GM10248 (cell line): Measurements from ENCODE around the gene TCHP.
"Not testable (repeated sequence)": the region's sequence is repeated elsewhere in the genome, so short reads cannot be mapped to it uniquely, and the experiment has no call there.

ENCODE experiments used
- CTCF ChIA-PET: fragments of 300-600 bp; sonication (Branson Sonifier 250); formaldehyde crosslinking; extraction: SDS; loops from one replicate; lab custom pipeline; 2021; ENCODE audit warnings: antibody characterized with exemption; lab: Yijun Ruan, JAX
- POLR2A ChIA-PET: fragments of 350-650 bp; sonication (Branson Sonifier 250); formaldehyde crosslinking; extraction: SDS; loops from one replicate; lab custom pipeline; 2020; ENCODE audit warnings: antibody characterized with exemption; lab: Yijun Ruan, JAX
- DNase-seq: peaks from one replicate; pipeline ENCODE4 v3.0.0; 2012; ENCODE audit errors: extremely low spot score
- TF ChIP-seq, protein P1 (sequence below): IDR thresholded peaks from 2 replicates; pipeline ENCODE4 v1.5.1; 2012; ENCODE audit warnings: mild to moderate bottlenecking, low read depth; ENCODE audit errors: extremely low read depth, missing control alignments, control extremely low read depth

TCHP gene, protein sequence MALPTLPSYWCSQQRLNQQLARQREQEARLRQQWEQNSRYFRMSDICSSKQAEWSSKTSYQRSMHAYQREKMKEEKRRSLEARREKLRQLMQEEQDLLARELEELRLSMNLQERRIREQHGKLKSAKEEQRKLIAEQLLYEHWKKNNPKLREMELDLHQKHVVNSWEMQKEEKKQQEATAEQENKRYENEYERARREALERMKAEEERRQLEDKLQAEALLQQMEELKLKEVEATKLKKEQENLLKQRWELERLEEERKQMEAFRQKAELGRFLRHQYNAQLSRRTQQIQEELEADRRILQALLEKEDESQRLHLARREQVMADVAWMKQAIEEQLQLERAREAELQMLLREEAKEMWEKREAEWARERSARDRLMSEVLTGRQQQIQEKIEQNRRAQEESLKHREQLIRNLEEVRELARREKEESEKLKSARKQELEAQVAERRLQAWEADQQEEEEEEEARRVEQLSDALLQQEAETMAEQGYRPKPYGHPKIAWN

DNA sequence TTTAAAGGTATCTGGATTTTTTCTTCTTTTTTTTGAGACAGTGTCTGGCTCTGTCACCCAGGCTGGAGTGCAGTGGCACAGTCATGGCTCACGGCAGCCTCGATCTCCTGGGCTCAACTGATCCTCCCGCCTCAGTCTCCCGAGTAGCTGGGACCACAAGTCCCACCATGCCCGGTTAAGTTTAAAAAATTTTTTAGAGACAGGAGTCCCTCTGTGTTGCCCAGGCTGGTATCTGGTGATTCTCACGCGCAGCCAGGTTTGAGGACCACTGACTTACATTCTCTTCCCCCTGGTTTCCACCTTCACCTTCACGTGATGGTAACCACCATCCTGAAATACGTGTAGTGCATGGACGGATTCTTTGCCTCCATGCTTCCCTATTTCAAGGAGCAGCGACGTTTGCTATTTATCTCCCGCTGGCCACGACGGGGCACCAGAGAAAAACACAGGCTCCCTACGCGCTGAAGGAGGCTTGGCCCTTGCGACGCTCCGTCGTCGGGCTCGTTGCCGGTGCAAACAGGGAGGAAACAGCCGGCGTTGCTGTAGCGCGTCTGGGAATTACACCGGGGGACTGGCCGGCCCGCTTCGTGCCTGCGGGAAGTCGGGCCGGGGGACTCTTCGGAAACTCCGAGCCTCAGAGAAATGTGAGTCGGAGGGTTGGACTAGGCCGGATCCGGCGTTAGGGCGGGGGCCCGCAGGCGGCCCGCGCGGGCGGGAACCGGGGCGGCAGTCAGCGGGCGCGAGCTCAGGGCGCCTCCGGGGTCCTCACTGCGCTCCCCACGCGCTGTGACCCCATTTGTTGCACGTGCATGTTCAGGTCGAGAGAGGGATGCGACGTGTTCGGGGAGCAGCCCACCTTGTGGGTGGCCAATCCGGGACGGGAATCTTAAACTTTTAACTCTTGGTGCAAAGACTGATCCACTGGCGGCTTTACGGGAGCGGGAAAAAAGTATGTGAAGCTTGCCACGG lies at the start of gene TCHP:
TCHP (plus strand) TSS at position 492 of the 969 bp plus-strand sequence. CDS start 2,753 bp downstream, outside the sequence.
- CTCF ChIA-PET = interaction anchor here (1.4 to 2.0 kb wide), 3 partner anchors 15 to 55 kb away, joined by 3 to 8 read pairs (median 7); no protein-coding TSS in a partner anchor
- DNase-seq = peak; percentile 89
- TF ChIP-seq, protein P1, sequence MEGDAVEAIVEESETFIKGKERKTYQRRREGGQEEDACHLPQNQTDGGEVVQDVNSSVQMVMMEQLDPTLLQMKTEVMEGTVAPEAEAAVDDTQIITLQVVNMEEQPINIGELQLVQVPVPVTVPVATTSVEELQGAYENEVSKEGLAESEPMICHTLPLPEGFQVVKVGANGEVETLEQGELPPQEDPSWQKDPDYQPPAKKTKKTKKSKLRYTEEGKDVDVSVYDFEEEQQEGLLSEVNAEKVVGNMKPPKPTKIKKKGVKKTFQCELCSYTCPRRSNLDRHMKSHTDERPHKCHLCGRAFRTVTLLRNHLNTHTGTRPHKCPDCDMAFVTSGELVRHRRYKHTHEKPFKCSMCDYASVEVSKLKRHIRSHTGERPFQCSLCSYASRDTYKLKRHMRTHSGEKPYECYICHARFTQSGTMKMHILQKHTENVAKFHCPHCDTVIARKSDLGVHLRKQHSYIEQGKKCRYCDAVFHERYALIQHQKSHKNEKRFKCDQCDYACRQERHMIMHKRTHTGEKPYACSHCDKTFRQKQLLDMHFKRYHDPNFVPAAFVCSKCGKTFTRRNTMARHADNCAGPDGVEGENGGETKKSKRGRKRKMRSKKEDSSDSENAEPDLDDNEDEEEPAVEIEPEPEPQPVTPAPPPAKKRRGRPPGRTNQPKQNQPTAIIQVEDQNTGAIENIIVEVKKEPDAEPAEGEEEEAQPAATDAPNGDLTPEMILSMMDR = peak; percentile 50
- POLR2A ChIA-PET = interaction anchor here (0.6 kb wide), 1 partner anchor 534 kb away, joined by 4 read pairs; no protein-coding TSS in a partner anchor

DNA sequence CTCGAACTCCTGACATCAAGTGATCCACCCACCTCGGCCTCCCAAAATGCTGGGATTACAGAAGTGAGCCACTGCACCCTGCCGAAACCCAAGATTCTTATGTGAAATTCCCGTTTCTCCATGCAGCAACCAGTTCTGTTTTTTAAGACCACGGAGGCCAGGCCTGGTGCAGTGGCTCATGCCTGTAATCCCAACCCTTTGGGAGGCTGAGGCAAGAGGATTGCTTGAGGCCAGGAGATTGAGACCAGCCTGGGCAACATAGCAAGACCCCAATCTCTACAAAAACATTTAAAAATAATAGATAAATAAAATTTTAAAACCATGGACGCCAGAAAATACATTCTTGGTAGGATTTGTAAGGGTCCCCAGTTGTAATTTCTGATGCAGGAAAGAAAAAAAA lies 49.6 kb upstream of the TCHP start:
- CTCF ChIA-PET = interaction anchor here (1.2 to 2.7 kb wide), 2 partner anchors 21 to 45 kb away, joined by 4 to 5 read pairs; no protein-coding TSS in a partner anchor
- DNase-seq, POLR2A ChIA-PET: not testable (repeated sequence)

DNA sequence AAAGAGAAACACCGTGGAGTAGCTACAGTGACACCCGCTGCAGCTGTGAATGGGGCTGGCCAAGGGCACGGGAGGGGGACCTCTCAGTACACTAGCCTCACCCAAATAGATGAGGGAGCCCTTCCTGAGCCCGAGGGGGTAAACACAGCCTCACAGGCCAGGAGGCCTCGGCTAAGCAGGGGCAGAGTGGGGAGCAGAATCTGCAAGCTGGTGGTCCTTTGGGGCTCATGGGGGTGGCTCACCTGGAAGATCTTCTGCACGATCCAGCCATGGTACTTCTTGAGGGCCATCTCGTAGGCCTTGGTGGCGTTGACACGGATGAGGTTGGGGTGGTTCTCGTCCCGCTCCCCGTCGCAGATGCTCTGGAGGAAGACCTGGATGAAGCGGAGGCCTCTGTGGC lies 44.7 kb upstream of the TCHP start:
- TF ChIP-seq, protein P1 = no peak
- CTCF ChIA-PET = interaction anchor here (3.8 to 8.9 kb wide), 4 partner anchors 9 to 72 kb away, joined by 22 to 85 read pairs (median 26); partner anchors contain the start of gene GLTP
- POLR2A ChIA-PET = no interaction called here
- no peak for DNase-seq

DNA sequence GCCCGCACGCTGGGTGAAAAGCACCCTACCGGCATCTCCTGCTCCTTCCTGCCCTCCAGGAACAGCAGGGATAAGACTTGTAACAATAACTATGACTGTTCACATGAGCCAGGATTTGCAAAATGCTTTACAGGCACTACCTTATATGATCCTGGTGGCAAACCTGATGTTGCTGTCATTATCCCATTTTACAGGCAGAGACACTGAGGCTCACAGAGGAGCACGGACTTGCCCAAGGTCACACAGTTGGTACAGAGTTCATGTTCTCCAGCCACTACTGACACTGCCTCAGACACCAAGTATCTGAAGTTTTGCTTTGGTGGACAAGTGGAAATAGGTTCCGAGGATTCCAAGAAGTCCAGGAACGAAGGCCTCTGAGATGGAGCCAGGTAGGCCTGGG lies 42.4 kb upstream of the TCHP start:
- DNase-seq = no peak
- TF ChIP-seq, protein P1 = no peak
- ChIA-PET POLR2A (no interaction called here), CTCF (interaction anchor here (1.1 to 8.9 kb wide), 3 partner anchors 9 to 52 kb away, joined by 3 to 85 read pairs (median 5); no protein-coding TSS in a partner anchor)

DNA sequence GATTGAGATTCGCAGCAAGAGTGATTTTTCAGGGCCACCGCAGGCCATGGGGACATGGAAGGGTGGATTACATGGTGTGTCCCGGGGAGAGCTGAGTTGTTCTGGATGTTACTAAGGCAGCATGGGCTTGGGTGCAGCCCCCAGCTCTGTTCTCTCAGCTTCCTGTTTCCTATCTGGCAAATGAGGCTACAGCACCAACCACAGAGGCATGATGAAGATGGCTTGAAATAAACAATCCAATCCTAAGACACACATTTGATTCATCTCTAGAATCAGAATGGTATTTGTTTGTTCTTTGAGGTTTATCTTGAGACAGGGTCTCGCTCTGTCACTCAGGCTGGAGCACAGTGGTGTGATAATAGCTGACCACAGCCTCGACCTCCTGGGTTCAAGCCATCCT lies 41.3 kb upstream of the TCHP start:
- DNase-seq = no peak
- TF ChIP-seq, protein P1 = no peak
- POLR2A ChIA-PET = no interaction called here
- CTCF ChIA-PET = interaction anchor here (1.0 to 8.9 kb wide), 5 partner anchors 10 to 53 kb away, joined by 3 to 85 read pairs (median 3); no protein-coding TSS in a partner anchor

DNA sequence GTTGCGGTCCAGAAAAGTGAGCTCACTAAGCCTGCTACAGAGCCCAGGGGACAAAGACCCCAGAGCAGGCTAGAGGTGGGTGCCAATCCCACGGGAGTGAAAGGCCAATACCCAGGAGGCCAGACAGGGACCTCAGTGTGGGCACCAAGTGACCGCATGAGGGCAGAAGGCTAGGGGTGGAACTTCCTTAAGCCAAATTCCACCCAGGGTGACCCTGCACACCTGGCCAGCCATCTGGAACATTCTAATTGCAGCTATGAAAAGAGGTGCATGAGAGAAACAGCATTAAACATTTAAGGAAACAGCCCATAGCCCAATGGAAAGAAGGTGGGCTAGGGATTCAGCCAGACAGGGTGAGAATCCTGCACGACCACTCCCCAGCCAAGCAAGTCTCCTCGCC lies 39.1 kb upstream of the TCHP start:
- CTCF ChIA-PET = interaction anchor here (8.9 kb wide), 1 partner anchor 18 kb away, joined by 85 read pairs; no protein-coding TSS in a partner anchor
- TF ChIP-seq, protein P1 = no peak
- DNase-seq = no peak
- POLR2A ChIA-PET = no interaction called here
